Glutamatergic neuron (in vitro differentiated cells): ENCODE data around the gene TRIM13. TPM values are rescaled to one million over a fixed set of nuclear protein-coding genes. Genes with fewer than 3 reads are reported as not detected.

Experiments used
- DNase-seq: peaks from one replicate; pipeline ENCODE4 v3.0.0; 2022
- H3K27ac Mint-ChIP-seq: one replicate; pipeline ENCODE4 v1.8.0; 2020; ENCODE audit warnings: mild to moderate bottlenecking, mixed read lengths, inconsistent platforms; ENCODE audit not compliant: unreplicated experiment
- H3K27me3 Mint-ChIP-seq: one replicate; pipeline ENCODE4 v1.8.0; 2020; ENCODE audit warnings: mild to moderate bottlenecking, moderate library complexity, mixed read lengths, inconsistent platforms; ENCODE audit not compliant: unreplicated experiment
- H3K36me3 Mint-ChIP-seq: one replicate; pipeline ENCODE4 v1.8.0; 2020; ENCODE audit warnings: mild to moderate bottlenecking, mixed read lengths, inconsistent platforms; ENCODE audit not compliant: unreplicated experiment
- H3K4me1 Mint-ChIP-seq: one replicate; pipeline ENCODE4 v1.8.0; 2020; ENCODE audit warnings: mild to moderate bottlenecking, low read depth, mixed read lengths, inconsistent platforms; ENCODE audit not compliant: unreplicated experiment
- H3K4me3 Mint-ChIP-seq: one replicate; pipeline ENCODE4 v1.8.0; 2020; ENCODE audit warnings: mild to moderate bottlenecking, mixed read lengths, inconsistent platforms; ENCODE audit not compliant: unreplicated experiment
- H3K9me3 Mint-ChIP-seq: one replicate; pipeline ENCODE4 v1.8.0; 2020; ENCODE audit warnings: mild to moderate bottlenecking, moderate library complexity, mixed read lengths, inconsistent platforms; ENCODE audit not compliant: unreplicated experiment
- total RNA-seq: library from RNA; stranded (reverse); fragmentation: NEBNext Ultra II Directional; extraction: Animal tissue kit (Norgen Biotek cat#: 25700); gene quantifications from one replicate; pipeline ENCODE4 v1.2.1, GENCODE V29; 2021; ENCODE audit not compliant: unreplicated experiment
- TF ChIP-seq, protein P1 (sequence below): fragments of 200-600 bp; sonication (generic); IDR thresholded peaks from one replicate; pipeline ENCODE4 v1.5.0; 2021; ENCODE audit not compliant: partially characterized antibody, unreplicated experiment

TRIM13 gene
- total RNA-seq, 1 donor from 2014 or later = 43.1 TPM

DNA sequence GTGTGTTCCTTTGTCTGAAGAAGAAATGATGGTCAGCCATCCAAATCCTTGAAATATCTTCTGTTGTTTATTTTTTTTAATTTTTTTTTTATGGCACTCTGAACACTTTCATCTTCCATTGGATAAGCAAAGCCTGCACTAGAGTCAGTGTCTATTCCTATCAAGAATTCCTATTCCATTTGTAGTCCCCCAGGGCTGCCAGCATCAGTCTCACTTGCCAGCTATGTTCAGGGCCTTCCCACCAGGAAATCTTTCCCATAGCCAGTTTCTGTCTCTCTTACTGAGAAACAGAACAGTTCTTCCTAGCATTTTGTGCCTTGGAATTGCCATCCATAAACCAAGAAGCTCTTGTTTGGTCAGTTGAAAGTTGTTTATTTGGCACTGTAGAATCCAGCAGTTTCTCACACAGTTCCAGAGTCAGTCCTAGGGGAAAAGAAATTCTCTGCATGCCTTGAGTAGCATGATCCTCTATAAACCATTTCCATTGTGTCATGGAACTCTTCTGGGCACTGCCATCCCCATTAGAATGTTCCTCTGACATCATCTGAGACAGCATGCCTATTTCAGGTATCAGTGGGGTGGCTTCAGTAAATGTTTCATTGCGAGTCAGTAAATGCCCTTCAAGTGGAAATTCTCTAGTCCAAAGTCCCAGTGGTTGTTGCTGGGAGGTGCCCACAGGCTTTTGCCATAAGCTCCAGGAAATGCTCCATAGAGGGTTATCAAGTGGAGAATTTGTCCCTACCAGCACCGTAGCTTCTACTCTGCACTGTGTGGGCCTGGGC lies 42.0 kb upstream of the TRIM13 start:
- DNase-seq = no peak
- Mint-ChIP-seq H3K36me3 (peaks cover 6% of the 10 kb centered on the region), H3K27me3 (peaks cover 2% of the 10 kb centered on the region), H3K27ac (no peak overlapping the region), H3K4me3 (no peak overlapping the region), H3K4me1 (no peaks in the 10 kb centered on the region), H3K9me3 (no peaks in the 10 kb centered on the region)
- TF ChIP-seq, protein P1, sequence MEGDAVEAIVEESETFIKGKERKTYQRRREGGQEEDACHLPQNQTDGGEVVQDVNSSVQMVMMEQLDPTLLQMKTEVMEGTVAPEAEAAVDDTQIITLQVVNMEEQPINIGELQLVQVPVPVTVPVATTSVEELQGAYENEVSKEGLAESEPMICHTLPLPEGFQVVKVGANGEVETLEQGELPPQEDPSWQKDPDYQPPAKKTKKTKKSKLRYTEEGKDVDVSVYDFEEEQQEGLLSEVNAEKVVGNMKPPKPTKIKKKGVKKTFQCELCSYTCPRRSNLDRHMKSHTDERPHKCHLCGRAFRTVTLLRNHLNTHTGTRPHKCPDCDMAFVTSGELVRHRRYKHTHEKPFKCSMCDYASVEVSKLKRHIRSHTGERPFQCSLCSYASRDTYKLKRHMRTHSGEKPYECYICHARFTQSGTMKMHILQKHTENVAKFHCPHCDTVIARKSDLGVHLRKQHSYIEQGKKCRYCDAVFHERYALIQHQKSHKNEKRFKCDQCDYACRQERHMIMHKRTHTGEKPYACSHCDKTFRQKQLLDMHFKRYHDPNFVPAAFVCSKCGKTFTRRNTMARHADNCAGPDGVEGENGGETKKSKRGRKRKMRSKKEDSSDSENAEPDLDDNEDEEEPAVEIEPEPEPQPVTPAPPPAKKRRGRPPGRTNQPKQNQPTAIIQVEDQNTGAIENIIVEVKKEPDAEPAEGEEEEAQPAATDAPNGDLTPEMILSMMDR = no peak

DNA sequence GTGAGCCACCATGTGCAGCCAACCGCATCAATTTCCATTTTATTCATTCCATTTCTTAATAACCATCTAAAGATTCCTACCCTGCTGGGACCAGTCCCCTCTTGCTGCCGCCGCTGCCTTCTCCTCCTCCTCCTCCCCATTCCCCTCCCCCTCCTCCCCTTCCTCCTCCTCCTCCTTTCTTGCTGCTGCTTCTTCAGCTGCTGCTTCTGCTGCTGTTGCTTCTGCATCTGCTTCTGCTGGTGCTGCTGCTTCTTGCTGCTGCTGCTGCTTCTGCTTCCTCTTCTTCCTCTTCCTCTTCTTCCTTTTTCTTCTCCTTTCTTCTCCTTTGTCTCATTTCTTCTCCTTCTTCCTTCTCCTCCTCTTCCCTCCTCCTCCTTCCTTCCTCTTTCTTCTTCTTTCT lies 40.7 kb upstream of the TRIM13 start:
- TF ChIP-seq, protein P1 = no peak
- DNase-seq = no peak

DNA sequence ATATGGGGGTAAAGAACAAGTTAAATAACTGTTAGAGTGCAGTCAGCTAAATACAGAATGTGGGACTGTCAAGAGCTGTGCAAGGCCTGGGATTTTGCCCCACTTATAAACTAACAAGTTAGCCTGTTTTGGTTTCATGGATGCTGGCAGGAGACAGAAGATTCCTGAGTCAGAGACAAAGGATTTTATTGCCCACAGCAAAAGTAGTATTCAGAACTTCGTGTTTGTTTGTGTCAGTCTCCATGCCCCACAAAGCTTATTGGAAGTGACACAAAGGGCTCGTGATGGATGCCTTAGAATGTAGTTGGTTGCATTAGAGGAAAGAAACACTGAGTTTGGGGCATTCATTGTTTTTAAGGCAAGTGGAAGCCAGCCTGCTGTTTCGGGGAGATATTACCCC lies 38.5 kb upstream of the TRIM13 start:
- no peak overlapping the region for H3K4me3 Mint-ChIP-seq
- TF ChIP-seq, protein P1 = no peak
- peaks cover 4% of the 10 kb centered on the region for H3K9me3 Mint-ChIP-seq
- DNase-seq = no peak
- H3K36me3 Mint-ChIP-seq = peaks cover 30% of the 10 kb centered on the region
- no peaks in the 10 kb centered on the region for H3K4me1 Mint-ChIP-seq
- H3K27me3 Mint-ChIP-seq = peaks cover 2% of the 10 kb centered on the region
- no peak overlapping the region for H3K27ac Mint-ChIP-seq

More for the DNA sequence above, 40.7 kb upstream of the TRIM13 start:
- Mint-ChIP-seq H3K36me3 (peaks cover 15% of the 10 kb centered on the region), H3K4me1 (no peaks in the 10 kb centered on the region), H3K4me3 (no peak overlapping the region), H3K27ac (no peak overlapping the region), H3K9me3 (peaks cover 4% of the 10 kb centered on the region), H3K27me3 (peaks cover 2% of the 10 kb centered on the region)

DNA sequence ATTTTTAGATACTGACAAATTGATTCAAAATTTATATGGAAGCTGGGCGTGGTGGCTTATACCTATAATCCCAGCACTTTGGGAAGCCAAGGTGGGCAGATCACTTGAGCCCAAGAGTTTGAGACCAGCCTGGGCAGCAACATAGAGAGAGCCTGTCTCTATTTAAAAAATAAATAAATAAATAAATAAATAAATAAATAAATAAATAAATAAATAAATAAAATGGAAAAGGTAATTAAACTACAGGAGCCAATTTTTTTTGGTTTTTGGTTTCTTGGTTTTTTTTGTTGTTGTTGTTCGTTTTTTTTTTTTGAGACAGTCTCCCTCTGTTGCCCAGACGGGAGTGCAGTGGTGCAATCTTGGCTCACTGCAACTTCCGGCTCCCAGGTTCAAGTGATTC lies 29.4 kb upstream of the TRIM13 start:
- TF ChIP-seq, protein P1 = no peak
- Mint-ChIP-seq H3K36me3 (peaks cover 18% of the 10 kb centered on the region), H3K27me3 (peaks cover 1% of the 10 kb centered on the region), H3K27ac (no peak overlapping the region), H3K4me3 (no peak overlapping the region), H3K9me3 (no peaks in the 10 kb centered on the region), H3K4me1 (no peaks in the 10 kb centered on the region)
- DNase-seq = no peak

DNA sequence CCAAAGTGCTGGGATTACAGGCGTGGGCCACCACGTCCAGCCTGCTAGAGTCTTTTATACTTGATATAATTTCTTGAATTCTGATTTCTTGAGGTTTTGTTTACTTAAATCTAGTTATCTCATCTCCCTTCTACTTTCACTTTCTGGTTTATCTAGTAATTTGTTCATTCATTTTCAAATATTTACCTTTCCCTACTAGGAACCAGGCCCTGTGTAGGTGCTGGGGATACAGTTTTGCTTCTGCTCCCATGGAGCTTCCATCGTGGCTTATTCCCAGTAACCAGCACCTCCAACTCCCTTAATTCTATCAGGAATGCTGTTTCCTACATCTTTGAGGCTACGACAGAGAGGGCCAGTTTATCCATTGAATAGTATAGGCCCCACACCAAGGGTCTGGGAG lies 24.1 kb upstream of the TRIM13 start:
- peaks cover 3% of the 10 kb centered on the region for H3K27me3 Mint-ChIP-seq

More for the DNA sequence above, 24.1 kb upstream of the TRIM13 start:
- H3K9me3 Mint-ChIP-seq = no peaks in the 10 kb centered on the region
- TF ChIP-seq, protein P1 = no peak
- no peaks in the 10 kb centered on the region for H3K36me3 Mint-ChIP-seq
- DNase-seq = no peak
- H3K4me1 Mint-ChIP-seq = no peaks in the 10 kb centered on the region
- no peak overlapping the region for H3K27ac Mint-ChIP-seq
- no peak overlapping the region for H3K4me3 Mint-ChIP-seq
